HG02798 (cell line): Measurements from ENCODE around the gene MORC2.

ENCODE experiments used
- ATAC-seq: cut with Tn5 transposase; IDR thresholded peaks from one replicate; pipeline ENCODE4 v1.9.1; 2021; ENCODE audit warnings: mild to moderate bottlenecking; ENCODE audit not compliant: unreplicated experiment, poor library complexity

MORC2 gene

DNA sequence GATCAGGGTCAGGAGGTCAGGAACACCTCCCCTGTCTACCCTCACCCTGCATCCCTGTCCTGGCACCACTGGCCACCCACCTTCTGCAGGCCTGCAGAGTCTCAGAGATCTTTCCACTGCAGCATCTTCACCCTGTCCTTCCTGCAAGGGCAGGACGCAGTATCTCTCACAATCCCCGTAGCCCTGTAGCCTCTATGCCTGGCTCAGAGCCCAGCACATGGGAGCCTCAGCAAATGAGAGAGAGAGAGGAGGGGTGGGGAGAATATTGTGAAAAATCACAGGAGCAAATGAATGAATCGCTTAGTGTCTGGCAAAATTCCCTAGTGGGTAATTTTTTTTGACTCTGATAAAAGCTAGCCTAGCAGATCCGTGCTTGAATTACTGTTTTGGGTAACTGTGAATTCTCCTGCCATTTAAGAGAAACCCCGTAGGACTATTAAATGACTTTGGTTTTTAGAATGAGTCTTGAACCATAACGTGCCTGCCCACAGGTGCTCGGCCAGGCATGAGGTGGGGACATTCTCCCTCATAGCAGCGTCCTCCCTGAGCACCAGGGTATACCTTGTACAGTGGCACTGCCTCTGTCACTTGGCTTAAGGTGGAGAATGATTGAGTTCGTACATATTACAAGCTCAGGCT lies 91.5 kb downstream of the MORC2 start:
- ATAC-seq, result no peak

DNA sequence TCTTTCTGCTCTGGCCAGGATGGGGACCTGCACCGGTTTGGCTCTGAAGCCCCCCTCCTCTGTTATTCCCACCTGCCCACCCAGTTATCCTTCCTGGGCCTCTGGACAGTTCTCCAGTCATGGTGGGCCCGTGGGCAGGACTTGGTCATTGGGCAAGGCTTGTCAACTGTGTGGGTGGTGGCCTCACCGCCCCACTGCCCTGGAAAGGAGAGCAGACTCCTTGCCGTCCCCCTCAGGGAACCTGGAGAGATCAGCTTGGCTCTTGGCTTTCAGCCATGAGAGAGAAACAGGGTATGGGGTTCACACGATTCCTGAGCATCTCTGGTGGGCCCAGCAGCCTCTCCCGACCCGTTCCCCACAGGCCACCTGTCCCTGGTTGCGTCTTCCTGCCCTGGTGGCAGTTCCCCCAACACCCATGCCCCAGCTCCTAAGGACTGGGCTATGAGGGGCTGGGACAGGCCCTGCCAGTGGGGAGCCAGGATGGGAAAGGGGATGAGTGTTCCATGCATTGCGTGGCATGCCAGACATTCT lies 92.3 kb downstream of the MORC2 start:
- ATAC-seq, result no peak

DNA sequence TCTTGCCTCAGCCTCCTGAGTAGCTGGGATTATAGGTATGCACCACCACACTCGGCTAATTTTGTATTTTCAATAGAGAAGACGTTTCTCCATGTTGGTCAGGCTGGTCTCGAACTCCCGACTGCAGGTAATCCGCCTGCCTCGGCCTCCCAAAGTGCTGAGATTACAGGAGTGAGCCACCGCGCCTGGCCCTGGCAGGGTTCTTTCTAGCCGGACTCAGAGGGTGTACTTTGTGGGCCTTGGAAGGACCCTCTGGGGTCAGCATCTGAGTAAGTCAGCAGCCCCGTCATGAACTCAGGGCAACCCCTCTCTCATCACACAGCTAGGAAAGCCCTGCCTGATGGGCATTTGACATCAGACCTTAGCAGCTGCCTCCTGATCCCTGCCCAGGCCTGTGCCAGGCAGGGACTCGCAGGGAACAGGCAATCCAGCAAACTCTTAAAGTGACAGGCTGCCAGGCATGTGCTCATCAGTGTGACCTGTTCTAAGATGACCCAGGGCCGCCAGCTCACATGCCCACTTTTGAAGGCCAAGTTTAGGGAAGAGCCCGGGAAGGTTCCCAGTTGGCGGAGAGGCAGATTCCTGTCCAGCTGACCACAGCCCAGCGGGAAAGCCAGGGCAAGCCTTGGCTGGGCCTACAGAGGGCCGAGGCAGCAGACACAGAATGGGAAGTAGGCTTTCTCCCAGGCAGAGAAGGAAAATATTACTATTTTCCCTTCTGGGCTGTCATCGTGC lies 92.9 kb downstream of the MORC2 start:
- no peak for ATAC-seq
